ENCODE results near the gene SSR2. TPM values are rescaled to one million over a fixed set of nuclear protein-coding genes. Genes with fewer than 3 reads are reported as not detected.

SSR2 gene
- total RNA-seq, 2 experiments from 2014 or later = 185 to 200 TPM

DNA sequence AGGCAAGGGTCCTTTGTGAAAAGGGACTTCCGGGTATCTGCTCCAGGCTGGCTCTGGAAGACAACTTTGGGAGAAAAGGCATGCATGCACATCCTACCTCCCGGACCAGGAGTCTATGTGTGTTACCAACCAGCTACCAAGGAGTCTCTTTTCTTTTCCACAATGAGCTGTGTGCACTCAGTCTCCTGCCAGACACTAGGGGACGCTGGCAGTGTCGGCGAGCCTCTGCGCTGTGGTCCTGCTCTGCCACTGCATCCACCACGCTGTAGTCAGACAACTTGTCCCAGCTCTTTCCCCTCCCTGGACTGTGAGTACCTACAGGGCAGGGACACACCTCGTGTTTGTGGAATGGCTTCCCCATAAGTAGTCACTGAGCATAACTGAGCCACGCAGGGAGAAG is 5.1 kb upstream of the SSR2 start:
- H3K36me3 Mint-ChIP-seq = no peaks in the 10 kb centered on the region
- H3K27ac Mint-ChIP-seq = no peak overlapping the region
- ATAC-seq = peak; percentile 85
- H3K4me3 Mint-ChIP-seq = no peak overlapping the region
- peaks cover 16% of the 10 kb centered on the region for H3K4me1 Mint-ChIP-seq
- H3K27me3 Mint-ChIP-seq = peaks cover 4% of the 10 kb centered on the region
- H3K9me3 Mint-ChIP-seq (ENCODE audit: low read depth) = no peaks in the 10 kb centered on the region
- CTCF ChIA-PET = interaction anchor here (0.7 to 1.2 kb wide), 10 partner anchors 8 to 775 kb away, joined by 3 to 10 read pairs (median 3); no protein-coding TSS in a partner anchor
- peak; percentile 69 for DNase-seq

DNA sequence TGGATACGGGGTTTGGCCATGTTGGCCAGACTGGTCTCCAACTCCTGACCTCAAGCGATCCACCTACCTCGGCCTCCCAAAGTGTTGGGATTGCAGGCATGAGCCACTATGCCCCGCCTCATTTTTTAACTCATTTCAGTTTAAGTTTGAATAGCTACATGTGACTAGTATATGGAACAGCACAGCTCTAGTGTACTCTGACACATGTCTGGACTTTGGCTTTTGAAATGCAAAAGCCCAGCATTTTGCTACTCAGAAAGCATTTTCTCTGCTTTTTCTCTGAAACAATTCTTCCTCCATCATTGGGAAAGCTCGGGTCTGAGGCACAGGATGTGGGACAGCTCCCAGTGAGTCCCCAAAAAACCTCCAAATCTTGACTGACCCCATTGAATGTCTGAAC is 4.0 kb upstream of the SSR2 start:
- H3K36me3 Mint-ChIP-seq = peaks cover 5% of the 10 kb centered on the region
- peaks cover 4% of the 10 kb centered on the region for H3K27me3 Mint-ChIP-seq
- CTCF ChIA-PET = interaction anchor here (0.6 to 1.2 kb wide), 2 partner anchors 42 to 70 kb away, joined by 3 to 5 read pairs; no protein-coding TSS in a partner anchor
- no peaks in the 10 kb centered on the region for H3K9me3 Mint-ChIP-seq (ENCODE audit: low read depth)
- no peak for DNase-seq
- peaks cover 24% of the 10 kb centered on the region for H3K4me1 Mint-ChIP-seq
- H3K27ac Mint-ChIP-seq = no peak overlapping the region
- ATAC-seq = no peak
- H3K4me3 Mint-ChIP-seq = no peak overlapping the region

DNA sequence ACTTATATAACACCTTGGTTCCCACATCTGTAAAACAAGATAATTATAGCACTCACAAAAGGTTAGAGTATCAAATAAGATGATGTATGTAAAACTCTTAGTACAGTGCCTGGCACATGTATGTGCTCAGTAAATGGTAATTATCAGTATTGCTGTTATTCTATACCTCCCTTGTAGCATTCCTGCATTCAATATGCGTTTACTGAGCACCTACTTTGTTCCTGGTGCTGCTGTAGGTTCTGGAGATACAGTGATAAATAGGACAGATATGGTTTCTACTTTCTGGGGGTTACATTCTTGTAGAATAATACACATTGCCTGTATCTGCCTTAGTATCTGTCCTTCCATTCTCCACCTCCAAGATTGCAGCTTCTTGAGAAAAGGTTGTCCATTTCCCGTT is 1.2 kb upstream of the SSR2 start:
- H3K9me3 Mint-ChIP-seq (ENCODE audit: low read depth) = no peaks in the 10 kb centered on the region
- H3K4me3 Mint-ChIP-seq = no peak overlapping the region
- peaks cover 4% of the 10 kb centered on the region for H3K27me3 Mint-ChIP-seq
- CTCF ChIA-PET = interaction anchor here (0.8 to 3.5 kb wide), 2 partner anchors 44 to 84 kb away, joined by 3 to 22 read pairs; no protein-coding TSS in a partner anchor
- no peak overlapping the region for H3K27ac Mint-ChIP-seq
- DNase-seq (no peak), ATAC-seq (no peak)
- H3K4me1 Mint-ChIP-seq = peaks cover 39% of the 10 kb centered on the region
- peaks cover 24% of the 10 kb centered on the region for H3K36me3 Mint-ChIP-seq

DNA sequence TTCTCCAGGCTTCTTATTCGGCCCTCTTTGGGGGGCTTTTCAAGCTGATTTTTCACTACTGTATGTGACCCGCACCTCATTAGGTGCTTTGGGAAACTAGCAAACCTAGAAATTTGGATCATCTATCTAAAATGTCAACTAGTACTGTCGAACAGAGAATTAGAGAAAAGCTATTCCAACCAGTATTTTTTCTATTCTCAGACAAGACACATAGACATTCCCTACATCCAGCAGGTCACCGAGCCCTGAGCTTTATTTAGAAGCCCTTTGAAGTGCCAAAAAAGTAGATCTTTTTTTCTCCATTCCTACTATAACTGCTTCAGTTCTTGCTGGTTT is 310 bp upstream of the SSR2 start:
- CTCF ChIA-PET = interaction anchor here (0.7 to 3.5 kb wide), 5 partner anchors 9 to 83 kb away, joined by 3 to 22 read pairs (median 6); partner anchors contain the start of gene UBQLN4
- Mint-ChIP-seq H3K9me3 (ENCODE audit: low read depth) (no peaks in the 10 kb centered on the region), H3K4me1 (peaks cover 41% of the 10 kb centered on the region)

DNA sequence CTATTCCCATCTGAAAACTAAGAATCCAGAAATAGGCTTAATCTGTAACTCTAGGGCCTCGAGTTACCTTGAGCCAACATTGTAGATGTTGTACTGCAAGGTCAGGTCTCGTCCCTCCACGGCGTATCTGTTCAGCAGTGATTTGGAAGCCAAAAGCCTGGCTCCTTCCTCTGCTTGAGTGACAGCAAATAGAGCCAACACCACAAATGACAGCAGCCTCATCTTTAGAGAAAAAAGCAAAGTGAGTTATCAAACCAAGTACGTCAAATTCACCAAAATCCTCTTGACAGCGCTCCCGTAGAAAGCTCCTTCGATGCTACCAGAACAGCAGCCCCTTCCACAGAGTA is 832 bp downstream of the SSR2 start:
- Mint-ChIP-seq H3K4me1 (peaks cover 37% of the 10 kb centered on the region), H3K36me3 (peaks cover 28% of the 10 kb centered on the region), H3K4me3 (peak overlapping the region; percentile 92), H3K27me3 (no peaks in the 10 kb centered on the region), H3K9me3 (ENCODE audit: low read depth) (no peaks in the 10 kb centered on the region), H3K27ac (peak overlapping the region; percentile 94)
- CTCF ChIA-PET = interaction anchor here (1.4 to 3.5 kb wide), 7 partner anchors 16 to 81 kb away, joined by 3 to 22 read pairs (median 6); partner anchors contain the start of gene UBQLN4
- DNase-seq (no peak), ATAC-seq (no peak)

More for the DNA sequence above, 310 bp upstream of the SSR2 start:
- peaks cover 4% of the 10 kb centered on the region for H3K27me3 Mint-ChIP-seq
- H3K4me3 Mint-ChIP-seq = peak overlapping the region; percentile 92
- peaks cover 27% of the 10 kb centered on the region for H3K36me3 Mint-ChIP-seq
- ATAC-seq = no peak
- no peak for DNase-seq
- no peak overlapping the region for H3K27ac Mint-ChIP-seq

DNA sequence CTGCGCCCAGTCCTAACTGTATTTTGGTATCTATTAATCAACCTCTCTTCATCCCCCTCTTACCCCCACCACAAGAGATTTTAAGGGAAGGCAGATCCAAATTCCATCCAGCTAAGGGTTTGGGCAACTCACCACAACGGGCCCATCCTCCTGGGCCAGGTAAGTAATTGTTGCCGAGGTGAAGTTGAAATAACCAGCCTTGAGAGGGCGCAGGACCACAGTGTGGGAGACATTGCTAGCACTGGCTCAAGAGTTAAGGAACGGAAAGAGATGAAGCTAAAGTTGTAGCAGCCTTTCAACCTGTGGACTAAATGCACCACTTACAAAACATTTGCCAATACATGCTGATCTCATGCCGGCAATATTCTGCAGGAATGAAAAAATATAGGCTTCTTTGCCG is 5.9 kb downstream of the SSR2 start:
- Mint-ChIP-seq H3K9me3 (ENCODE audit: low read depth) (no peaks in the 10 kb centered on the region), H3K27ac (no peak overlapping the region), H3K27me3 (no peaks in the 10 kb centered on the region), H3K4me1 (peaks cover 33% of the 10 kb centered on the region), H3K4me3 (no peak overlapping the region), H3K36me3 (peaks cover 55% of the 10 kb centered on the region)
- CTCF ChIA-PET = interaction anchor here (1.3 to 1.4 kb wide), 2 partner anchors 37 to 51 kb away, joined by 3 to 6 read pairs; no protein-coding TSS in a partner anchor
- no peak for DNase-seq
- no peak for ATAC-seq

DNA sequence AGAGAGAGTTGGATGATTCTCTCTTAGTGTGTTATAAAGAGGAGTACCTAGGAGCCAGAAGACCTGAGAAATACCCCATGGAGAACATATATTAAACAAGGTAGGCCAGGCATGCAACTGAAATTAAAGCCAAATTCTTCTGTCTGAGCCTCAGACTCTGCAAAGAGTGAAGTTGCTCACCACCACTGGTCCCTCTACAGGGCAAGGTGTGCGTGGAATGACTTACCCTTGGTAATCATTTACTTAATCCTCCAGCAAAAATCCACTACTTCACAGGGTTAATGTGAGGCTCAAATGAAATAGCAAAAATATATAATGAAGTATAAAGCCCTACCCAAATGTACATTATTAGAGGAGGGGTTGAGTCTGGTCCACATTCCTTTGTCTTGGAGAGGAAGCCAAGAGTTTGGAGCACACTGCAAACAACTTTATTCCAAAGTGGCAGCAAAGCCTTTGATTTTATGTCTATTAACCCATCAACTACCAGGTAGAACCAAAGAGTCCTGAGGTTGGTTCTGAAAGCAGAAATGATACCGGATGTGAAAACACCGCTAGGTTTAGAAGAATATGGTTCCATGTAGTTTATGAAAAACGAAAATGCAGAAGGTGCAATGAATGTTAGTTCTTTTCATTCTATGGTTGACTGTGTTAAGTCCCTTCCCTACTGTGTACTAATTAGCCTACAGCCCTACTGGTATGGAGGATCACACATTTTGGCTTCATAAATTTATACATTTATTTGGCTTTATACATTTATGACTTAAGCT is 8.5 kb downstream of the SSR2 start:
- Mint-ChIP-seq H3K4me3 (no peak overlapping the region), H3K4me1 (peaks cover 19% of the 10 kb centered on the region), H3K36me3 (peaks cover 48% of the 10 kb centered on the region), H3K27me3 (no peaks in the 10 kb centered on the region), H3K9me3 (ENCODE audit: low read depth) (no peaks in the 10 kb centered on the region), H3K27ac (no peak overlapping the region)
- ATAC-seq (no peak), DNase-seq (no peak)
- CTCF ChIA-PET = interaction anchor here (0.5 to 1.5 kb wide), 2 partner anchors 9 to 23 kb away, joined by 3 to 4 read pairs; partner anchors contain the start of gene SSR2

DNA sequence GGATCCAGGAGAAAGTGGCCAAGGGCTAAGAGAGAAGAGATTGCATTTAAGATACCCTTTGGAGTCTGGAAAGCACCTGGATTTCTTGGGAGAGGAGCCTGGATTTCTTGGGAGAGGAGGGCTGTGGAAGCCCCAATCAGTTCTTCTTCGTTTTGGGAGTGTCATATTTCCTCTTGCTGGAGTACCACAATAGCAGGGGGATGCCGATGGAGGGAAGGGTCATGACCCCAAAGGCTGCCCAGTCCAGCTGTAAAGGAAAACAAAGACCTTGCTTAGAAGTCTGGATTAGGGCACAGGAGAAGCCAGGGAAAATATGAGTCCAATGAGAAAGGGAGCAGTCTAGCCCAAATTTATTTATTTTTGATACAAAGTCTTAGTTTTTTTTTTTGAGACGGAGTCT is 11.3 kb downstream of the SSR2 start:
- Mint-ChIP-seq H3K27me3 (no peaks in the 10 kb centered on the region), H3K27ac (peak overlapping the region; percentile 27), H3K36me3 (peaks cover 40% of the 10 kb centered on the region), H3K4me3 (no peak overlapping the region), H3K4me1 (peaks cover 26% of the 10 kb centered on the region), H3K9me3 (ENCODE audit: low read depth) (no peaks in the 10 kb centered on the region)
- CTCF ChIA-PET = interaction anchor here (0.9 to 1.7 kb wide), 2 partner anchors 20 kb away, joined by 3 to 4 read pairs; no protein-coding TSS in a partner anchor
- ATAC-seq = no peak
- no peak for DNase-seq

DNA sequence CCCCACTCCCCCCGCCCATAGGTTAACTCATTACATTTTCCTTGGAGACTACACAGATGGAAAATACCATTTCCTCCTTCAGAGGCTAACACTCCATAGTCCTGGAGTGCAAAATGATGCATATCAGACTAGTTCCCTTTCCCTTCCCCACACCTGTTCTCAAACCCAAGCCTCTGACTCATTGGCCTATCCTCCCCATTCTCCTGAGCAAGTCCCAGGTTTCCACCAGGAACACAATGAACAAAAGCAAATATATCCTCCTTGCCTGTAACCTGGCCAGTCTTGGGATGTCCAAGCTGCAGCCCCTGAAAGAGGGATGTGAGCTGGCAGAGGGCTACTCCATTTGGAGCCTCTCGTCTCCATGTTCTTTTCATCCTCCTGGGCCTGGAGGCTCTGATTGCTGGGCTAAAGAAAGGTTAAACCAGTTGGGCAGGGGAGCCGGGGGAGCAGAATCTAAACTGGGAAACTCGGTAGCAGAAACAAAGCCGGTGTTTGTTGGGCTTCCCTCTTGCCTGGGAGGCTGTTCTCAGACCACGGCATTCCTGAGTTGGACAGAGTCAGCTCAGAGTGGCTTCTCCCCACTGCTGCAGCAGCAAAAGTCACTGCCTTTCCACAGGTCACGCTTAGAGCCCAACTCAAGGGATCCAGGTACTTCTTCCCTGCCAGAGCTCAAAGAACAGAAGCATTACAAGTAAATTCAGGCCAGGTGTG is 13.9 kb downstream of the SSR2 start:
- peaks cover 16% of the 10 kb centered on the region for H3K4me1 Mint-ChIP-seq
- no peaks in the 10 kb centered on the region for H3K27me3 Mint-ChIP-seq
- no peaks in the 10 kb centered on the region for H3K9me3 Mint-ChIP-seq (ENCODE audit: low read depth)
- CTCF ChIA-PET = interaction anchor here (1.8 kb wide), 1 partner anchor 17 kb away, joined by 7 read pairs; no protein-coding TSS in a partner anchor
- ATAC-seq (no peak), DNase-seq (no peak)
- H3K36me3 Mint-ChIP-seq = peaks cover 27% of the 10 kb centered on the region
- H3K27ac Mint-ChIP-seq = no peak overlapping the region
- no peak overlapping the region for H3K4me3 Mint-ChIP-seq

DNA sequence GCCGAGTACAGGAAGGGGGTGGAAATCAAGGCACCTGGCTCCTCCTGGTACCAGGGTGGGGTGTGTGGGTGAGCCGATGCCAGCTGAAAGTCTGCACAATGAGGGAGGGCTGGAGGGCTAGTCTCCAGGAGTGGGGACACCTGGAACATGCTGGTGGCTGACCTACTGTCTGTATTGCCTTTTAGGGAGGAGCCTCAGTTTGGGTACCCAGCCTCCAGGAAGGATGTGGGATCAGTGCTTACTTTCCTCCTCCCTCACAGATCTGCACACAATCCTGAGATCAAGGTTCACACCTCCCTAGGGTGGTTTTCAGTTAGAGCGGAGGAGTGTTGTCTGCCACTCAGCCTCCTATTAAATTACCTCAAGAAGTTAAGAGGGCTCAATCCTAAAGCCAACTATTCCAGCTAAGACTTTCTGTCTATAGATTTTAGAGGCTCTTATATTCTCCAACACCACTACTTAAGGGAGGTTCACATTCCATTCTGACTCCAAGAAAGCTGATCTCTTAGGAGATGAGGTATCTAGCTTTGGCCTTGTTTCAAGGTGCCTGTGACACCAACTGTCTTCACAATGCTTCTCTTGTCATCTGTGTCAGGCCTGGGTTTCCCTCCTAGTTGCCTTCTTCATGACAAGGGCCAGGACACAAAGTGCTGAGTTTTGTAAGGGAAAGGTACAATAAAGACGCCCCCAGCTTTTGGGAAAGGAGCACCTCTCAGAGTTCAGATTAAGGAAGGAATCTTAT is 15.7 kb downstream of the SSR2 start:
- peaks cover 16% of the 10 kb centered on the region for H3K4me1 Mint-ChIP-seq
- H3K27me3 Mint-ChIP-seq = no peaks in the 10 kb centered on the region
- DNase-seq (peak; percentile 56), ATAC-seq (peak; percentile 87)
- peak overlapping the region; percentile 53 for H3K4me3 Mint-ChIP-seq
- H3K36me3 Mint-ChIP-seq = peaks cover 12% of the 10 kb centered on the region
- H3K27ac Mint-ChIP-seq = peak overlapping the region; percentile 77
- CTCF ChIA-PET = interaction anchor here (1.0 to 1.9 kb wide), 3 partner anchors 11 to 73 kb away, joined by 3 to 8 read pairs (median 4); no protein-coding TSS in a partner anchor
- H3K9me3 Mint-ChIP-seq (ENCODE audit: low read depth) = no peaks in the 10 kb centered on the region

DNA sequence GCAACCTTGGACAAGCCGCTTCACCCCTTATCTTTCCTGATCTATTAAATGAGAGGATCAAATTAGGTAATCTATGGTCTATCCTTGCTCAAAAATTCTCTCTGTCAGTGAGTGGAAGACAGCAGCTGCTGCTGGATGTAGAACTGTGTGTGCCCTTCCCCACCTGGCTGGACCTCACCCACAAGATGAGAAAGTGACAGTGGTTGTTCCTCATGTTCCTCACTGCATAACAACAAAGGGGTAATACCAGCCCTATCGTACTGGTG is 16.9 kb downstream of the SSR2 start:
- peaks cover 16% of the 10 kb centered on the region for H3K4me1 Mint-ChIP-seq
- H3K36me3 Mint-ChIP-seq = peaks cover 7% of the 10 kb centered on the region
- CTCF ChIA-PET = interaction anchor here (1.1 to 1.9 kb wide), 4 partner anchors 12 to 63 kb away, joined by 4 to 8 read pairs (median 6); partner anchors contain the start of gene SSR2
- ATAC-seq (no peak), DNase-seq (no peak)
- no peak overlapping the region for H3K4me3 Mint-ChIP-seq
- no peaks in the 10 kb centered on the region for H3K27me3 Mint-ChIP-seq
- no peaks in the 10 kb centered on the region for H3K9me3 Mint-ChIP-seq (ENCODE audit: low read depth)
- no peak overlapping the region for H3K27ac Mint-ChIP-seq

DNA sequence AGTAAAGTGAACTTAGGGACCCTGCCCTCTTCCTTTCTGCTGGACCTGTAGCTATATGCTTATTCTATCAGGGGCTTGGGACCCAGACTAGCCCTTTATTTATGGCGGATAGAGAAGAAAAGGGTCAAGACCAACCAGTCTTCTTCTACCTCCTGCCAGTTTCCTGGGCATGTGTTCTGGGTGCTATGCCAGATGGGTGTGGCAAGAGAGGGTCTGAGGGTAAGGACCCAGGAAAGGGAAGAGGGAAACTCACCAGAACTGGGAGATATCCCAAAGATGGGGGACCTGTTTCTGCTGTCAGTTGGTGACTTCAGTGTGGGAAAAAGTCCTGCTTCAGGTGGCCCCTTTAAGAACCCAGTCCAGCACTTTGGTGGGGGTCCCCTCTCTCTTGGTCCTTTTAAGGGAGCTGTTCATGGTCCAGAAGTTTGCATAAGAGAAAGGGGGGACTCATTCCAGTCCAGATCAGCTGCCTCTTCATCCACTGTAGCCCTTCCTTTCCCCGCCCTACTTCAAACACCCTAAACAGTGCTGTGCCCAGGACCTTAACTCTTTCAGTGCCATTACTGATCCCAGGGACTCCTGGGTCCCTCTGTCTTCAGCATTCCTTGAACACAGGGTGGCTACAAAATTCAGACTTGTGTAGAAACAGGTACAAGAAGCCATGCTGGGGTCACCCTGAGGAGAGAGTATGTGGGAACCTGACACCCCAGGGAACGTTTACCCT is 18.4 kb downstream of the SSR2 start:
- no peaks in the 10 kb centered on the region for H3K9me3 Mint-ChIP-seq (ENCODE audit: low read depth)
- H3K4me3 Mint-ChIP-seq = no peak overlapping the region
- peaks cover 16% of the 10 kb centered on the region for H3K4me1 Mint-ChIP-seq
- CTCF ChIA-PET = interaction anchor here (0.9 to 2.8 kb wide), 4 partner anchors 13 to 64 kb away, joined by 3 to 12 read pairs (median 8); partner anchors contain the start of gene SSR2
- DNase-seq (no peak), ATAC-seq (no peak)
- H3K27ac Mint-ChIP-seq = no peak overlapping the region
- H3K27me3 Mint-ChIP-seq = no peaks in the 10 kb centered on the region
- peaks cover 3% of the 10 kb centered on the region for H3K36me3 Mint-ChIP-seq
